Vagina (tissue), 2 donors: Measurements from ENCODE around the gene DSE. TPM values are rescaled to one million over a fixed set of nuclear protein-coding genes. Genes with fewer than 3 reads are reported as not detected.
"Not testable (repeated sequence)": the region's sequence is repeated elsewhere in the genome, so short reads cannot be mapped to it uniquely, and the experiment has no call there.

ENCODE experiments used
- DNase-seq, 2 donors: peaks; one replicate each; pipeline ENCODE4 v3.0.0-alpha.2; 2017; ENCODE audit errors: extremely low spot score in 2 of 2
- H3K27ac ChIP-seq: fragments of 200-600 bp; sonication (generic); one replicate; pipeline ENCODE4 v1.5.1; 2019
- H3K27me3 ChIP-seq: fragments of 200-600 bp; sonication (generic); one replicate; pipeline ENCODE4 v1.5.1; 2019
- H3K36me3 ChIP-seq, 2 donors: fragments of 200-600 bp; sonication (generic); one replicate each; pipeline ENCODE4 v1.5.1; 2017 to 2019
- H3K4me1 ChIP-seq: fragments of 200-600 bp; sonication (generic); one replicate; pipeline ENCODE4 v1.5.1; 2019
- H3K4me3 ChIP-seq, 2 donors: fragments of 200-600 bp; sonication (generic); 1 replicate in 1 of 2; 2 replicates in 1 of 2; pipeline ENCODE4 v1.5.1; 2016 to 2019
- H3K9me3 ChIP-seq: fragments of 200-600 bp; sonication (generic); one replicate; pipeline ENCODE4 v1.5.1; 2019
- POLR2A ChIP-seq, 2 donors: fragments of 450-650 bp; IDR thresholded peaks; one replicate each; pipeline ENCODE4 v1.6.1; 2017; ENCODE audit warnings: antibody characterized with exemption in 2 of 2, mild to moderate bottlenecking in 2 of 2, moderate library complexity in 2 of 2
- POLR2AphosphoS5 ChIP-seq, 2 donors: sonication (generic); formaldehyde crosslinking; IDR thresholded peaks; one replicate each; pipeline ENCODE4 v1.9.0; 2017; ENCODE audit warnings: antibody characterized with exemption in 2 of 2, mild to moderate bottlenecking in 2 of 2, low read depth in 1 of 2; ENCODE audit not compliant: insufficient read depth in 1 of 2
- intact Hi-C: fragments of 100-400 bp; cut with DNase I; formaldehyde crosslinking; loops from one replicate; pipeline ENCODE4 v1.15.1; 2023
- total RNA-seq: library from RNA; depleted of rRNA; stranded (reverse); fragments of >200 nt; gene quantifications from one replicate; pipeline ENCODE4 v1.2.3, GENCODE V29; 2016
- TF ChIP-seq, protein P1 (sequence below), 3 experiments: fragments of 450-650 bp in 2 of 3; fragments of 200-600 bp in 1 of 3; sonication (generic) in 1 of 3; IDR thresholded peaks; one replicate each; pipeline ENCODE4 v1.5.1; 2017 to 2019; ENCODE audit warnings: antibody characterized with exemption in 3 of 3, mild to moderate bottlenecking in 2 of 3, moderate library complexity in 2 of 3

Gene DSE
- total RNA-seq, 1 donor from 2014 or later: 33.1 TPM

DNA sequence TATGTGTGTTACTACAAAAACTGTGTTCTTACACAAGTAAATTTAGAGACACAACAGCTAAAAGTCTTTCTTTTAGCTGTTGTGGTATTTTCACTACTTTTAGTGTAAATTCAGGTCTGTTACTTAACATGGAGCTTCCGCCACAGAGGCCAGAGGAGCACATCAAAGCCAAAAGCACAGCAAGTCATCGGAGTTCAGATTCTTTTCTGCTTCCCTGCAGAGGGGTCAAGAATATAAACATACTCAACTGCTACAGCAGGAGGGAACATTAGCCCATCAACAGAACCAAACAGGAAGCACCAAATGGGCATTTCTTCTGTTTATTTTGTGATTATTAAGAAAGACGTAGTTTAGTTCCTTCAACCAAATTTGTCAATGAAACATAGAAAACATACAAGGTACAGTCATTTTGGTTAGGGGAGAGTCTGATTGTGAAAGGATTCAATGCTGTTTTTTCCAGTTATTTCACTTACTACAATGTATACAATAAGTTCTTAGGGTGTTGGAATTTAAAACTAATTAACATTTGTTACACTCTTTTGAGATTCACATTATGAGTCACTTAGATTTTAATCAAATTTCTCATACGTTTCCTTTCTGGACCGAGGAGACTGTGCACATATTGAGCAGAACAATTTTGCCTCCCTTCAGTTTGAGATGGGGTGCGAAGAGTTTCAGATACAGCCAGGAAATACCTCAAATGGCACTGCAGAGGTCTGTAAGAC, 42.8 kb upstream of the DSE start:
- TF ChIP-seq POLR2A (IDR thresholded peaks at IDR 0.05) (no peak), POLR2AphosphoS5 (IDR thresholded peaks at IDR 0.05; ENCODE audit: insufficient read depth in 1 of 2, low read depth in 1 of 2) (no peak)
- TF ChIP-seq, protein P1, sequence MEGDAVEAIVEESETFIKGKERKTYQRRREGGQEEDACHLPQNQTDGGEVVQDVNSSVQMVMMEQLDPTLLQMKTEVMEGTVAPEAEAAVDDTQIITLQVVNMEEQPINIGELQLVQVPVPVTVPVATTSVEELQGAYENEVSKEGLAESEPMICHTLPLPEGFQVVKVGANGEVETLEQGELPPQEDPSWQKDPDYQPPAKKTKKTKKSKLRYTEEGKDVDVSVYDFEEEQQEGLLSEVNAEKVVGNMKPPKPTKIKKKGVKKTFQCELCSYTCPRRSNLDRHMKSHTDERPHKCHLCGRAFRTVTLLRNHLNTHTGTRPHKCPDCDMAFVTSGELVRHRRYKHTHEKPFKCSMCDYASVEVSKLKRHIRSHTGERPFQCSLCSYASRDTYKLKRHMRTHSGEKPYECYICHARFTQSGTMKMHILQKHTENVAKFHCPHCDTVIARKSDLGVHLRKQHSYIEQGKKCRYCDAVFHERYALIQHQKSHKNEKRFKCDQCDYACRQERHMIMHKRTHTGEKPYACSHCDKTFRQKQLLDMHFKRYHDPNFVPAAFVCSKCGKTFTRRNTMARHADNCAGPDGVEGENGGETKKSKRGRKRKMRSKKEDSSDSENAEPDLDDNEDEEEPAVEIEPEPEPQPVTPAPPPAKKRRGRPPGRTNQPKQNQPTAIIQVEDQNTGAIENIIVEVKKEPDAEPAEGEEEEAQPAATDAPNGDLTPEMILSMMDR (IDR thresholded peaks at IDR 0.05): no peak
- H3K27me3 ChIP-seq: no peaks in the 10 kb centered on the region
- H3K4me1 ChIP-seq: no peaks in the 10 kb centered on the region
- H3K27ac ChIP-seq: no peak overlapping the region
- H3K36me3 ChIP-seq: no peaks in the 10 kb centered on the region
- H3K4me3 ChIP-seq: no peak overlapping the region
- no peak for DNase-seq
- H3K9me3 ChIP-seq: no peaks in the 10 kb centered on the region
- intact Hi-C loops: no loop called here

DNA sequence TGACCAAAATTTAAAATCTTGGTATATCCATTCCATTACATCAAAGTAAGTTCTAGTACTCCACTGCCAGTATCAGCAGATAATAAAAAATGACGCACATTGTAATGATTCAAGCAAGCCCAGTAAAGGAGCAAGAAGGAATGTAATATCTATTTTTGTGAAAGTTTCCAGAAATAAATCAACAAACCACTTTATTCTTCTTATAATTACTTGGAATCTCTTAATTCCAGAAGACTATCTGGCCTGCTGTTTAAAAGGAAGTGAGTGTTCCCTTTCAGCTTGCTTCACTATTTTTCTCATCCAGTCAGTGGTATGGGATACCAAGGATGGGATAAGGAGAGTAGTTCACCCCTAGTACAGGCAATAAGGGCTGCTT, 42.2 kb upstream of the DSE start:
- H3K4me1 ChIP-seq: no peaks in the 10 kb centered on the region
- intact Hi-C loops: no loop called here
- no peaks in the 10 kb centered on the region for H3K27me3 ChIP-seq
- H3K4me3 ChIP-seq: no peak overlapping the region
- no peak for DNase-seq
- no peak overlapping the region for H3K27ac ChIP-seq
- no peaks in the 10 kb centered on the region for H3K36me3 ChIP-seq
- H3K9me3 ChIP-seq: no peaks in the 10 kb centered on the region
- TF ChIP-seq POLR2A (IDR thresholded peaks at IDR 0.05) (no peak), POLR2AphosphoS5 (IDR thresholded peaks at IDR 0.05; ENCODE audit: insufficient read depth in 1 of 2, low read depth in 1 of 2) (no peak)
- TF ChIP-seq, protein P1 (IDR thresholded peaks at IDR 0.05): no peak

DNA sequence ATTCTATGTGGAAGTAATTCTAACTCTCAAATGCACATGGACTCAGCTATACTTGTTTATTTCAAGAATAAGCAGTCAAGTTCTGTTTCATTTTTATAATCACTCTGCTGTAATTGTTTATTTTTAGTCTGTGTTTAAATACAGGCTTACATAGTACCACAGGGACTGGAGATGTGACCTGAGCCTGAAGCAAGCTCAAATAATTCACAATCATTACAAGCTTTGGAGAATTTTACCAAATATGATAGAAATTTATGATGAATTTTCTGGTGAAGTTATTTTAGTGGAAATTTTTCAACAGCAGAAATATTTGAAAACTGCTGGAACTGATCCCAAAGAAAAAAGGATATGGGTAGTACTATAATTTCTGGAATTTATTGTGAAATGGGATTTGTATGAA, 41.6 kb upstream of the DSE start:
- no peak overlapping the region for H3K27ac ChIP-seq
- intact Hi-C loops: no loop called here
- TF ChIP-seq, protein P1 (IDR thresholded peaks at IDR 0.05): no peak
- TF ChIP-seq POLR2AphosphoS5 (IDR thresholded peaks at IDR 0.05; ENCODE audit: insufficient read depth in 1 of 2, low read depth in 1 of 2): no peak
- no peak for TF ChIP-seq POLR2A (IDR thresholded peaks at IDR 0.05)
- H3K36me3 ChIP-seq: no peaks in the 10 kb centered on the region
- no peak for DNase-seq
- H3K27me3 ChIP-seq: no peaks in the 10 kb centered on the region
- no peak overlapping the region for H3K4me3 ChIP-seq
- no peaks in the 10 kb centered on the region for H3K4me1 ChIP-seq
- no peaks in the 10 kb centered on the region for H3K9me3 ChIP-seq

DNA sequence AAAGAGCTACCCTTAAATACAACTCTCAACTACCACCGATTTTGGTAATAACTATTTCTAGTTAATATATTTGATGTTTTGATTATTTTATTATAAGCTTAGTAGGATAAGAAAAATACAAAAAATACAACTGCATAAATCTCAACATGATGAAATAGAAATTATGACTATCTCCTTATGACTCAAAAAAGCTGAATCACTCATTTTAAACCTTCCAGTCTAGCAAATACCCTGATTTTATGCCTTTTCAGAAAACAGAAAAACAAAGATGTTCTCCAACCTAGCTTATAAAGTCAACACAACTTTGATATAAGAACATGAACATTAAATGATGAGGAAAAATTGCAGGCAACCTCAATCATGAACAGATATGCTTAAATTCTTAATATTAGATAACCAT, 40.2 kb upstream of the DSE start:
- TF ChIP-seq POLR2A (IDR thresholded peaks at IDR 0.05): no peak
- no peak for TF ChIP-seq POLR2AphosphoS5 (IDR thresholded peaks at IDR 0.05; ENCODE audit: insufficient read depth in 1 of 2, low read depth in 1 of 2)
- TF ChIP-seq, protein P1 (IDR thresholded peaks at IDR 0.05): no peak
- no peak for DNase-seq
- Histone ChIP-seq H3K27ac (no peak overlapping the region), H3K4me3 (no peak overlapping the region), H3K9me3 (no peaks in the 10 kb centered on the region), H3K4me1 (no peaks in the 10 kb centered on the region), H3K27me3 (no peaks in the 10 kb centered on the region), H3K36me3 (no peaks in the 10 kb centered on the region)
- intact Hi-C loops: no loop called here

DNA sequence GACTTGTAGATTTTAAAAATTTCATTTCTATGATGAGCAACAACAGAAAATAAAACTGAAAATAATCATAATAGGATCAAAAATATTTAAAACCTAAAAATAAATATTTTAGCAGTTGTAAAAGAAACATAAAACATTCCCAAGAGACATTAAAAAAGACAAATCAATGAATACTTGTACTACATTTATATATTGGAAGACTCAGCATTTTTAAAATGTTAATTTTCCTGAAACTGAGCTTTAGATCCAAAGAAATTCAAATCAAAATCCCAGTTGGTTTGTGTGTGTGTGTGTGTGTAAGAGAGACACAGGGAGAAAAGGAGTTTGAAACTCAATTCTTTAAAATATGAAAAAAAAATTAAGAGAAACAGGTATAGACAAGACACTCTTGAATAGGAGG, 38.7 kb upstream of the DSE start:
- DNase-seq: no peak
- no peaks in the 10 kb centered on the region for H3K4me1 ChIP-seq
- no peak overlapping the region for H3K27ac ChIP-seq
- intact Hi-C loops: no loop called here
- no peaks in the 10 kb centered on the region for H3K36me3 ChIP-seq
- TF ChIP-seq POLR2A (IDR thresholded peaks at IDR 0.05): no peak
- TF ChIP-seq POLR2AphosphoS5 (IDR thresholded peaks at IDR 0.05; ENCODE audit: insufficient read depth in 1 of 2, low read depth in 1 of 2): no peak
- TF ChIP-seq, protein P1 (IDR thresholded peaks at IDR 0.05): no peak
- H3K9me3 ChIP-seq: no peaks in the 10 kb centered on the region
- no peak overlapping the region for H3K4me3 ChIP-seq
- no peaks in the 10 kb centered on the region for H3K27me3 ChIP-seq

DNA sequence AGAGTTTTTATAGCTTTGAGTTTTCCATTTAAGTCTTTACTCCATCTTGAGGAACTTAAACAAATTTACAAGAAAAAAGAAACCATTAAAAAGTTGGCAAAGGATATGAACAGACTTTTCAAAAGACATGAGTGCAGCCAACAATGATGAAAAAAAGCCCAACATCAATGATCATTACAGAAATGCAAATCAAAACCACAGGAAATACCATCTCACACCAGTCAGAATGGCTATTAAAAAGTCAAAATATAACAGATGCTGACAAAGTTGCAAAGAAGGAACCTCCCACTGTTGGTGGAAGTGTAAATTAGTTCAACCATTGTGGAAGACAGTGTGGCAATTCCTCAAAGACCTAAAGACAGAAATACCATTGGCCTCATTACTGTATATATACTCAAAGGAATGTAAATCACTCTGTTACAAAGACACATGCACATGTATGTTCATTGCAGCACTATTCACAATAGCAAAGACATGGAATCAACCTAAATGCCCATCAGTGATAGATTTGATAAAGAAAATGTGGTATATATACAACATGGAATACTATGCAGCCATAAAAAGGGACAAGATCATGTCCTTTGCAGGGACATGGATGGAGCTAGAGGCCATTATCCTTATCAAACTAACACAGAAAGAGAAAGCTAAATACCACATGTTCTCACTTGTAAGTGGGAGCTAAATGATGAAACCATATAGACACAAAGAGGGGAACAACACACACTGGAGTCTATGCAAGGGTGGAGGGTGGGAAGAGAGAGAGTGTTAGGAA, 35.9 kb upstream of the DSE start:
- H3K27ac ChIP-seq, intact Hi-C loops, DNase-seq, H3K36me3 ChIP-seq, H3K4me1 ChIP-seq, H3K4me3 ChIP-seq, H3K27me3 ChIP-seq, H3K9me3 ChIP-seq: not testable (repeated sequence)
